ENCODE results near the gene CCDC150.
"Not testable (repeated sequence)": the region's sequence is repeated elsewhere in the genome, so short reads cannot be mapped to it uniquely, and the experiment has no call there.

DNA sequence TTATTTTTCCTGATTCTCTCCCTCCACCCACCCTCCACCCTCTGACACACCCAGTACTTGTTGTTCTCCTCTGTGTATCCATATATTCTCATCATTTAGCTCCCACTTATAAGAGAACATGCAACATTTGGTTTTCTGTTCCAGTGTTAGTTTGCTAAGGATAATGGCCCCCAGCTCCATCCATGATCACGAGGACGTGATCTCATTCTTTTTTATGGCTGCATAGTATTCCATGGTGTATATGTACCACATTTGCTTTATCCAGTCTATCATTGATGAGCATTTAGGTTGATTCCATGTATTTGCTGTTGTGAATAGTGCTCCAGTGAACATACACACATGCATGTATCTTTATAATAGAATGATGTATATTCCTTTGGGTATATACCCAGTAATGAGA lies 47.2 kb downstream of the CCDC150 start:
- TF ChIP-seq POLR2A (IDR thresholded peaks at IDR 0.05; ENCODE audit: low read length); GATA1 (IDR thresholded peaks at IDR 0.05; ENCODE audit: low read depth, low read length): not testable (repeated sequence)
